Measurements from ENCODE around the gene TMPRSS13.

The TMPRSS13 gene

DNA sequence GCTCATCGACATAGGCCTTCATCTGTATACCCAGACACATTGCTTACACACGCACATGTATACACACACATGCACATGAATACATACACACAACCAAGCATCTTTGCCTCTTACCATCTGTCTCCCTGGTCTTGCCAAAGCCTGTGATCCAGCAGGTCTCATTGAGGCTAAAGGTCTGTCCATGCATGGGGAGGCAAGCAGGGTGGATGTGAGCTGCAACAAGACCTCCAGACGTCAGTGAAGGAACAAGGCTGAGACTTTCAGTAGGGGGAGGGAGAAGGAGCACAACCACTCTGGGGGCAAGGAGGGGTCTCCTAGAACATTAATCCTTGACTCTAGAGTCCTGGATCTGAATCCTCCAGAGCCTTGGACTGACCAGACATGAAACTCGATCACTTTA lies 23.7 kb downstream of the TMPRSS13 start:
- TF ChIP-seq, protein P1, sequence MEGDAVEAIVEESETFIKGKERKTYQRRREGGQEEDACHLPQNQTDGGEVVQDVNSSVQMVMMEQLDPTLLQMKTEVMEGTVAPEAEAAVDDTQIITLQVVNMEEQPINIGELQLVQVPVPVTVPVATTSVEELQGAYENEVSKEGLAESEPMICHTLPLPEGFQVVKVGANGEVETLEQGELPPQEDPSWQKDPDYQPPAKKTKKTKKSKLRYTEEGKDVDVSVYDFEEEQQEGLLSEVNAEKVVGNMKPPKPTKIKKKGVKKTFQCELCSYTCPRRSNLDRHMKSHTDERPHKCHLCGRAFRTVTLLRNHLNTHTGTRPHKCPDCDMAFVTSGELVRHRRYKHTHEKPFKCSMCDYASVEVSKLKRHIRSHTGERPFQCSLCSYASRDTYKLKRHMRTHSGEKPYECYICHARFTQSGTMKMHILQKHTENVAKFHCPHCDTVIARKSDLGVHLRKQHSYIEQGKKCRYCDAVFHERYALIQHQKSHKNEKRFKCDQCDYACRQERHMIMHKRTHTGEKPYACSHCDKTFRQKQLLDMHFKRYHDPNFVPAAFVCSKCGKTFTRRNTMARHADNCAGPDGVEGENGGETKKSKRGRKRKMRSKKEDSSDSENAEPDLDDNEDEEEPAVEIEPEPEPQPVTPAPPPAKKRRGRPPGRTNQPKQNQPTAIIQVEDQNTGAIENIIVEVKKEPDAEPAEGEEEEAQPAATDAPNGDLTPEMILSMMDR (IDR thresholded peaks at IDR 0.05), result no peak
- no peaks in the 10 kb centered on the region for H3K27me3 ChIP-seq
- H3K4me1 ChIP-seq (ENCODE audit: control insufficient read depth in 1 of 2, insufficient read depth in 1 of 2, low read depth in 1 of 2, low read length in 1 of 2), result no peaks in the 10 kb centered on the region
- H3K9me3 ChIP-seq, result no peaks in the 10 kb centered on the region
- no peak overlapping the region for H3K4me3 ChIP-seq (ENCODE audit: low read depth in 1 of 2, low read length in 1 of 2)
- H3K27ac ChIP-seq, result no peak overlapping the region
- no peaks in the 10 kb centered on the region for H3K36me3 ChIP-seq

DNA sequence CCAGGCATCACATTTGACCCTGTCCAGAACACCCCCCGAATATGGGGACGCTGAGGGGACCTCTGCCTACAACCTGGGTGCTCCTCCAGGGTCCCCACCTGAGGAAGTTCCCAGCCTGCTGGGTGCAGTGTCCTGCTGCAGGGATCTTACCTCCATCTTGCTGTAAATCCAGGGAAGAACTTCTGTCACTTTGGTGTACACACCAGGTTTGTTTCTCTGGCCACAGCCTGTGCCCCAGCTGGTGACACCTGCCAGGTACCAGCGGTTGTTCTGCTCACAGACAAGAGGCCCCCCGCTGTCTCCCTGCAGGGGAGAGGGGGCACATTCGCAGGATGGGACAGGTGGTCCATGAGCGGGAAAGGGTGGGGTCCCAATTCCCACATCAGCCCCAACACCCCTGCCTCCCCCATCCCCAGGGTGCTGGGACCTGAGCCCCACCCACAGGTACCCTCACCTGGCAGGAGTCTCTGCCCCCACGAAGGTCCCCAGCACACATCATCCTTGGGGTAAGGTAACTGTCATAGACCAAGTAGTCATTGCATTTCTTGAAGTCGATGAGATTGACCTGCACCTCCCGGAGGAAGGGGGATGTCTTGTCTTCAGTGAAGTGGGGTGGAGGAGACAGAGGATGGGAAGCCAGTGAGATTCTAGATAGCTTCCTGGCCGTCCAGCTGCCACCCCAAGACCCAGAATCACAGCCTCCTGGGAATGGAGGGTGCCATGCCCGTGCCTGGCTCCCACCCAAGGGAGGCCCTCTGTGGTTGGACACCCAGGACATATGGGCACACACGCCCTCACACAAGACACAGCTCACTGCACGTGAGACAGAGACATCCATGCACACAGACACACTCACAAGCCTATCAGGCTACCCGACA lies 25.5 kb downstream of the TMPRSS13 start:
- no peaks in the 10 kb centered on the region for H3K9me3 ChIP-seq
- no peaks in the 10 kb centered on the region for H3K27me3 ChIP-seq
- H3K4me3 ChIP-seq (ENCODE audit: low read depth in 1 of 2, low read length in 1 of 2), result no peak overlapping the region
- no peaks in the 10 kb centered on the region for H3K4me1 ChIP-seq (ENCODE audit: control insufficient read depth in 1 of 2, insufficient read depth in 1 of 2, low read depth in 1 of 2, low read length in 1 of 2)
- H3K36me3 ChIP-seq, result no peaks in the 10 kb centered on the region
- TF ChIP-seq, protein P1 (IDR thresholded peaks at IDR 0.05), result no peak
- H3K27ac ChIP-seq, result no peak overlapping the region

DNA sequence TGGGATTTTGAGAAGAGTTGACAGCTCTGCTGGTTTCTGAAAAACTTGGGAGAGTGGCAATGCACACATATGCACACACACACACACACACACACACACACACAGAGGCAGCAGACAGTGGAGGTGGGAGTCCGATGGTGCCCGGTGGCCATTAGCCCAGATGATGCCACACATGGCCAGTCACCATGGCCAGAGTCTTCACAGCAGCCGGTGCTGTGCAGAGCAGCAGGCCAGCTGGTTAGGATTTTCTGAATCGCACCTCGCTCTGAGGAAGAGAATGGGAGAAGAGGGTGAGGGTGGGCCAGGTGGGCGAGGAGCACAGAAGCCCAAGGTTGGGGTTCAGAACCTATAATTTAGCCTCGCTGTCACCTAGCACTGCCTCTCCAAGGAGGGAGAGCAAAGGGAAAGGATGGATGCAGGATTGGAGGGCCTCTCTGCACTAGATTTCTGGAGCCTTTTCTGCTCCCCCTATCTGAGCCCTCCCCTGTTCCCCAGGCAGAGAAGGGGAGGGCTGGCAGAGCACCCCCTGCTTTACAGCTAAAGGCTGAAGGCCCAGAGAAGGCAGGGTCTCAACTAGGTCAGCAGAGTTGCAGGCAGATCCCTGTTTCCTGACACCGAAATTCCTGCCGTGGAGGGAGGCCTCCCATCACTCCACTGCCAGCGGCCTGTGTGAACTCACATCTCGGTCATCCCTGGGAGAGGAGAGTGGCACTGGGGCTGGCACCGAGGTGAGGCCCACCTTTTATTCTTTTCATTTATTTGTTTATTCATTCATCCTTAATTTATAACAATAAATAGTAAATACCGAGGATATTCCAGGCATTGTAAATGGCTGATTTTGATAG lies 27.0 kb downstream of the TMPRSS13 start:
- no peak overlapping the region for H3K27ac ChIP-seq
- no peak overlapping the region for H3K4me3 ChIP-seq (ENCODE audit: low read depth in 1 of 2, low read length in 1 of 2)
- H3K9me3 ChIP-seq, result no peaks in the 10 kb centered on the region
- no peaks in the 10 kb centered on the region for H3K27me3 ChIP-seq
- TF ChIP-seq, protein P1 (IDR thresholded peaks at IDR 0.05), result no peak
- no peaks in the 10 kb centered on the region for H3K4me1 ChIP-seq (ENCODE audit: control insufficient read depth in 1 of 2, insufficient read depth in 1 of 2, low read depth in 1 of 2, low read length in 1 of 2)
- H3K36me3 ChIP-seq, result no peaks in the 10 kb centered on the region

DNA sequence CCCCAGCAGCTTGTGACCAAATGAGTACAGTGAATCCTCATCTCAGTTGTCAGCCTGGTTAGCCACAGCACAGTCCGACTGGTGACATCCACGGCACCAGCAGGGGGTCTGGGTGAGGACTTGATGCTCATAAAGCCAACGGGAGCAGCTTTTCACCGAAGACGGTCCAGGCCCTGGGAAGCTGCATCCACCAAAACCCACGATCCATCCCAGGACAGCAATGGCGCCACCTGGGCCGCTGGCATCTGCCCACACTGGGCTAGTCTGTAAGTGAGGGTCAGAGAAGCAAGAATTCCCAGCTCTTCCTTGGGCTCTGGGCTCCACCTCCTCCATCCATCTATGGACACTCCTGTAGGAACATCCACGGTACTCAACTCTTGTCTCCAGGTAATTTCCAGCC lies 27.6 kb downstream of the TMPRSS13 start:
- Histone ChIP-seq H3K36me3 (no peaks in the 10 kb centered on the region), H3K27me3 (no peaks in the 10 kb centered on the region), H3K4me1 (ENCODE audit: control insufficient read depth in 1 of 2, insufficient read depth in 1 of 2, low read depth in 1 of 2, low read length in 1 of 2) (no peaks in the 10 kb centered on the region), H3K4me3 (ENCODE audit: low read depth in 1 of 2, low read length in 1 of 2) (no peak overlapping the region), H3K9me3 (no peaks in the 10 kb centered on the region), H3K27ac (no peak overlapping the region)
- TF ChIP-seq, protein P1 (IDR thresholded peaks at IDR 0.05), result no peak

DNA sequence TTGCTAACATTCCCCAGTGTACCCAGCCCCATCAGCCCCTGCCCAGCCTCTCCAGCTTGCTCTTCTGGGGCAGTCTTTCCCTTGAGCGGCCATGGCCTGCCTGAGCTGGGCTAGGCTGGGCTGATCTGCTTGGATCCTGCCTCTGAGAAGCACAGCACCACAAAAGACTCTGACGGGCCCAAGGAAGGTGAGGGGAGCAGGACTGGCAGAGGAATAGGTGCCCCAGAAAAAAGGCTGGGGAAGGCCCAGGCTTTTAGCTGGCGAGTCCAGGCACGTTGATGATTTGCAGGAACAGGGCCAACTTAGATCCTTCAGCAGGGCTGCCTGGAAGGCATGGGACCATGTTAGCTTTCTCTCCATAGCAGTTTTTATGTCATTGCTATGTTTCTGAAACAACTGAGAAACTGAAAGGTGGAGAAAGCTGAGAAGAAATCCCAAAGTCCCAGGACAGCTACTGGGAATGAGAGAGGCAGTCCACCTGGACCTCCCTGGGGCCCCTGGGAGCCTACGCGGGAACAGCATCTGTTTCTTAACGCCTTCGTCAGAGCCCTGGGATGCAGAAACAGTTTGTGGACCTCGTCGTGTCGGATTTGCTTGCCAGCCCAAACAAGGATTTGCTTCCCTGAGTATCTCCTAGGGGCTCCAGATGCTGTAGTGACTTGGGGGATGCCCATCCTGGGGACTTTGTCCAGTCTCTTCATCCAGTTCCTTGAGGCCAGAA lies 28.3 kb downstream of the TMPRSS13 start:
- no peaks in the 10 kb centered on the region for H3K36me3 ChIP-seq
- TF ChIP-seq, protein P1 (IDR thresholded peaks at IDR 0.05), result no peak
- H3K27ac ChIP-seq, result no peak overlapping the region
- H3K27me3 ChIP-seq, result no peaks in the 10 kb centered on the region
- H3K4me1 ChIP-seq (ENCODE audit: control insufficient read depth in 1 of 2, insufficient read depth in 1 of 2, low read depth in 1 of 2, low read length in 1 of 2), result no peaks in the 10 kb centered on the region
- H3K9me3 ChIP-seq, result no peaks in the 10 kb centered on the region
- no peak overlapping the region for H3K4me3 ChIP-seq (ENCODE audit: low read depth in 1 of 2, low read length in 1 of 2)
